A673 (cell line): ENCODE measurements around the gene ZNF771. TPM values are rescaled to one million over a fixed set of nuclear protein-coding genes. Genes with fewer than 3 reads are reported as not detected.
A peak's percentile ranks its signal among the peaks of the same experiment; 100 is the strongest.

Experiments
- BruUV-seq: library from RNA; stranded (reverse); fragments of 400-500 nt; replicated peaks from 2 replicates; lab custom pipeline; 2021; lab: Mats Ljungman, UMichigan
- CTCF ChIA-PET: fragments of 300-600 bp; sonication (Branson Sonifier 250); formaldehyde crosslinking; loops from one replicate; lab custom pipeline; 2022; ENCODE audit warnings: antibody characterized with exemption; lab: Charles Lee
- POLR2A ChIA-PET: fragments of 300-600 bp; sonication (Branson Sonifier 250); formaldehyde crosslinking; loops from one replicate; lab custom pipeline; 2022; ENCODE audit warnings: antibody characterized with exemption; ENCODE audit not compliant: low non-redundant PET; lab: Charles Lee
- DNase-seq: peaks from one replicate; pipeline ENCODE4 v3.0.0-alpha.2; 2015; ENCODE audit warnings: low spot score
- H3K27ac ChIP-seq: fragments of 200-600 bp; sonication (generic); 2 replicates; pipeline ENCODE4 v1.5.1; 2016; ENCODE audit warnings: mixed run types, low read depth, mild to moderate bottlenecking, mixed read lengths, antibody characterized with exemption, low read length; ENCODE audit not compliant: poor library complexity, severe bottlenecking
- H3K27me3 ChIP-seq: fragments of 200-600 bp; sonication (generic); replicated peaks from 2 replicates; pipeline ENCODE4 v1.6.1; 2017; ENCODE audit warnings: mixed run types, low read depth, mild to moderate bottlenecking, mixed read lengths, antibody characterized with exemption, low read length; ENCODE audit not compliant: insufficient read depth, poor library complexity
- H3K36me3 ChIP-seq: fragments of 200-600 bp; sonication (generic); 2 replicates; pipeline ENCODE4 v1.6.1; 2016; ENCODE audit warnings: mixed run types, mild to moderate bottlenecking, mixed read lengths, antibody characterized with exemption, low read length; ENCODE audit not compliant: insufficient read depth, poor library complexity, severe bottlenecking
- H3K4me1 ChIP-seq: fragments of 200-600 bp; sonication (generic); 2 replicates; pipeline ENCODE4 v1.6.1; 2017; ENCODE audit warnings: mixed run types, mild to moderate bottlenecking, mixed read lengths, antibody characterized with exemption, low read length; ENCODE audit not compliant: insufficient read depth, poor library complexity, severe bottlenecking
- H3K4me3 ChIP-seq: fragments of 200-600 bp; sonication (generic); 2 replicates; pipeline ENCODE4 v1.5.1; 2016; ENCODE audit warnings: low read depth, mixed run types, mild to moderate bottlenecking, mixed read lengths, low read length; ENCODE audit not compliant: poor library complexity, severe bottlenecking
- H3K9me3 ChIP-seq: fragments of 200-600 bp; sonication (generic); 2 replicates; pipeline ENCODE4 v1.6.1; 2016; ENCODE audit warnings: mixed run types, low read depth, mild to moderate bottlenecking, mixed read lengths, antibody characterized with exemption, low read length; ENCODE audit not compliant: poor library complexity, severe bottlenecking
- EZH2 ChIP-seq: fragments of 200-600 bp; sonication (generic); IDR thresholded peaks from 2 replicates; pipeline ENCODE4 v1.6.1; 2017; ENCODE audit warnings: borderline replicate concordance, low read depth, mild to moderate bottlenecking, mixed read lengths, antibody characterized with exemption, low read length; ENCODE audit not compliant: poor library complexity, severe bottlenecking
- intact Hi-C: fragments of 100-400 bp; cut with micrococcal nuclease; formaldehyde crosslinking; loops from one replicate; pipeline ENCODE4 v1.10.0; 2022; ENCODE audit not compliant: unreplicated experiment
- total RNA-seq: library from RNA; stranded (reverse); gene quantifications from 2 replicates; pipeline ENCODE4 v1.2.3, GENCODE V29; 2021
- TF ChIP-seq, protein P1 (sequence below): fragments of 300-800, 200-600 bp; sonication (generic); conservative IDR thresholded peaks from 2 replicates; pipeline ENCODE4 v1.5.1; 2017; ENCODE audit warnings: low read depth, mild to moderate bottlenecking, antibody characterized with exemption, low read length, moderate library complexity, mixed read lengths

ZNF771 gene
- total RNA-seq, 1 experiment from 2014 or later: 22.2 TPM

DNA sequence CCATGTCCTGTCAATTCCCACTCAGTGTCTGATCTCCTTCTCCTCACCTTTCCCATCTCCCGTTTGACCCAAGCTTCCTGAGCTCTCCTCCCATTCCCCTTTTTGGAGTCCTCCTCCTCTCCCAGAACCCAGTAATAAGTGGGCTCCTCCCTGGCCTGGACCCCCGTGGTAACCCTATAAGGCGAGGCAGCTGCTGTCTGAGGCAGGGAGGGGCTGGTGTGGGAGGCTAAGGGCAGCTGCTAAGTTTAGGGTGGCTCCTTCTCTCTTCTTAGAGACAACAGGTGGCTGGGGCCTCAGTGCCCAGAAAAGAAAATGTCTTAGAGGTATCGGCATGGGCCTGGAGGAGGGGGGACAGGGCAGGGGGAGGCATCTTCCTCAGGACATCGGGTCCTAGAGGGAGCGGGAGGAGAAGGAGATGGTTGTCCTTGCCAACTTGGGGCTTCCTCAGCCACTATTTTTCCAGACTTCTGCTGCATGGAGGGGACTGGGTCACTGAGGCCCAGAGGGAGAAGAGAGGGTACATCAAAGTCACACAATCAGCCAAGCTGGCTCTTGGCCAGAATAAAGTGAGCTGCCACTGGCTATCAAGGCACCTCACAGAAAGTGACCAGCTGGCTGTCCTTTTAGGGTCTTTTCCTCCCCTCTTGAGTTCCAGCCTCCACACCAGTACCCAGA, 35.2 kb upstream of the ZNF771 start:
- intact Hi-C loops: loop anchor here (5.0 kb wide), 1 partner anchor 35 kb away; the partner anchor contains the start of gene ZNF771
- Histone ChIP-seq H3K4me1 (peaks cover 10% of the 10 kb centered on the region), H3K4me3 (no peak overlapping the region), H3K27ac (peak overlapping the region; percentile 84), H3K27me3 (no peaks in the 10 kb centered on the region), H3K9me3 (no peaks in the 10 kb centered on the region), H3K36me3 (no peaks in the 10 kb centered on the region)
- TF ChIP-seq EZH2: no peak
- TF ChIP-seq, protein P1, sequence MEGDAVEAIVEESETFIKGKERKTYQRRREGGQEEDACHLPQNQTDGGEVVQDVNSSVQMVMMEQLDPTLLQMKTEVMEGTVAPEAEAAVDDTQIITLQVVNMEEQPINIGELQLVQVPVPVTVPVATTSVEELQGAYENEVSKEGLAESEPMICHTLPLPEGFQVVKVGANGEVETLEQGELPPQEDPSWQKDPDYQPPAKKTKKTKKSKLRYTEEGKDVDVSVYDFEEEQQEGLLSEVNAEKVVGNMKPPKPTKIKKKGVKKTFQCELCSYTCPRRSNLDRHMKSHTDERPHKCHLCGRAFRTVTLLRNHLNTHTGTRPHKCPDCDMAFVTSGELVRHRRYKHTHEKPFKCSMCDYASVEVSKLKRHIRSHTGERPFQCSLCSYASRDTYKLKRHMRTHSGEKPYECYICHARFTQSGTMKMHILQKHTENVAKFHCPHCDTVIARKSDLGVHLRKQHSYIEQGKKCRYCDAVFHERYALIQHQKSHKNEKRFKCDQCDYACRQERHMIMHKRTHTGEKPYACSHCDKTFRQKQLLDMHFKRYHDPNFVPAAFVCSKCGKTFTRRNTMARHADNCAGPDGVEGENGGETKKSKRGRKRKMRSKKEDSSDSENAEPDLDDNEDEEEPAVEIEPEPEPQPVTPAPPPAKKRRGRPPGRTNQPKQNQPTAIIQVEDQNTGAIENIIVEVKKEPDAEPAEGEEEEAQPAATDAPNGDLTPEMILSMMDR: no peak
- DNase-seq: no peak
- BruUV-seq: no TSS peak
- CTCF ChIA-PET: no interaction called here
- POLR2A ChIA-PET: no interaction called here

DNA sequence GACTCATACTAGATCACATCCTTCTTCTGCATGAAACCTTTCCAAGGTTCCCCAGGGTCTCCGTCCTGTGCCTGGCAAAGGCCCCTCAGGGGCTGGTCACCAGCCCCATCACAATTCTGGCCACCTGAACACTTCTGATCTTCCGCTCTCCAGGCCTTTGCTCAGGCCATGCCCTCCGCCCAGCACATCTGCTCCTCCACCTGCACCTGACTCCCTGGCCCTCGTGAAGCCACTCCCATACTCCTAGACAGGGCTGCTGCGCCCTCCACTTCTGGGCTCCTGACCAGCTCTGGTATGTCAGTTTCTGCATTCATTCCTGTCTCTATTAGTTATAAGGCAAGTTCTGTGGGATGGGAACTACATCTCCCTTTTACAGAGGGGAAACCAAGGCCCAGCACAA, 34.7 kb upstream of the ZNF771 start:
- H3K9me3 ChIP-seq: no peaks in the 10 kb centered on the region
- ChIA-PET CTCF (no interaction called here), POLR2A (no interaction called here)
- intact Hi-C loops: loop anchor here (5.0 kb wide), 1 partner anchor 35 kb away; the partner anchor contains the start of gene ZNF771
- H3K4me3 ChIP-seq: no peak overlapping the region
- no peaks in the 10 kb centered on the region for H3K27me3 ChIP-seq
- H3K4me1 ChIP-seq: peaks cover 14% of the 10 kb centered on the region
- H3K27ac ChIP-seq: no peak overlapping the region
- no peak for DNase-seq
- no peaks in the 10 kb centered on the region for H3K36me3 ChIP-seq
- TF ChIP-seq EZH2: no peak
- TF ChIP-seq, protein P1: no peak
- no TSS peak for BruUV-seq

DNA sequence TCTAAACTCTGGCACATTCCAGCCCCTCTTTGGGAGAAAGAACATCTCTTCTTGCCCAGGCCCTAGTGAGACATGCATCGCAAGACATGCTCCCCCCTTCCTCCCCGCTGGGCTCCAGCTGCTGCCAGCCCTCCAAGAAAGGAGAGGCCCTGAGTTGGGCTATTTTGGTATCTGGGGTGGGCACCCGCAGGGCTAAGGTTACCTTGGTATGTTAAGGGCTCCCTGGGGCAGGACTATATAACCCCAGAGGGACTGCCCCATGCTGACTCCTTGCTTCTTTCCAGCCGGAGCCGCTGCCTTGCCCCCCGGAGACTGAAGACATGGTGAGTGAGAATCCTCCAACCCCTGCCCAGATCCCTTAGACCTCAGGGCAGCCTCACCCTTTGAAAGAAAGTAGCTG, 32.9 kb upstream of the ZNF771 start, which contains the start of gene MYL11:
TSS of gene MYL11 (plus strand) at position 265 of the 400 bp plus-strand sequence. CDS start at position 321, 56 bp downstream.
- Histone ChIP-seq H3K27me3 (no peaks in the 10 kb centered on the region), H3K27ac (no peak within 1 kb of the TSS), H3K4me1 (peaks cover 14% of the 10 kb centered on the region), H3K4me3 (no peak within 1 kb of the TSS), H3K9me3 (no peaks in the 10 kb centered on the region), H3K36me3 (no peaks in the 10 kb centered on the region)
- BruUV-seq: no TSS peak
- intact Hi-C loops: loop anchor here (5.0 kb wide), 1 partner anchor 33 kb away; the partner anchor contains the start of gene ZNF771
- no peak for DNase-seq
- ChIA-PET CTCF (no interaction called here), POLR2A (no interaction called here)
- TF ChIP-seq, protein P1: no peak
- TF ChIP-seq EZH2: no peak
